HepG2 (cell line): Measurements from ENCODE around the gene TARBP2. TPM values are rescaled to one million over a fixed set of nuclear protein-coding genes. Genes with fewer than 3 reads are reported as not detected.
A peak's percentile ranks its signal among the peaks of the same experiment; 100 is the strongest.

ENCODE experiments used
- ATAC-seq: fragments of 200-7000 bp; cut with Tn5 transposase; 3 replicates; pipeline ENCODE4 v1.9.1; 2020; ENCODE audit warnings: mild to moderate bottlenecking, moderate library complexity
- BruUV-seq: library from RNA; stranded (reverse); fragments of 400-500 nt; replicated peaks from 2 replicates; lab custom pipeline; 2021; lab: Mats Ljungman, UMichigan
- CTCF ChIA-PET: fragments of 300-600 bp; formaldehyde crosslinking; extraction: SDS; loops from one replicate; lab custom pipeline; 2021; ENCODE audit warnings: low total read pairs, inconsistent platforms, low intra/inter-chr PET ratio; lab: Yijun Ruan, JAX
- POLR2A ChIA-PET: fragments of 350-600 bp; sonication (Branson Sonifier 250); formaldehyde crosslinking; loops from one replicate; lab custom pipeline; 2020; ENCODE audit warnings: antibody characterized with exemption, inconsistent platforms; lab: Yijun Ruan, JAX
- DNase-seq: peaks from one replicate; pipeline ENCODE4 v3.0.0-alpha.2; 2015; ENCODE audit warnings: low spot score
- FAIRE-seq: peaks from 3 replicates; lab custom pipeline; 2011; peaks lifted over from hg19 to GRCh38; lab: Jason Lieb, UNC
- H2AFZ ChIP-seq: one replicate; pipeline ENCODE4 v1.6.1; 2011; ENCODE audit warnings: low read length, inconsistent platforms
- H3K27ac ChIP-seq: fragments of 300-600 bp; 3 replicates; pipeline ENCODE4 v1.8.0; 2011; ENCODE audit warnings: mixed run types, mild to moderate bottlenecking, mixed read lengths, low read length, inconsistent platforms; ENCODE audit not compliant: insufficient read depth; ENCODE audit errors: extremely low read length
- H3K27me3 ChIP-seq, 2 experiments: fragments of 200-600 bp in 1 of 2; 2 replicates in 1 of 2; 3 replicates in 1 of 2; pipeline versions ENCODE4 v1.6.0 to v1.8.0; 2011; ENCODE audit warnings: low read length in 2 of 2, mild to moderate bottlenecking in 2 of 2, moderate library complexity in 2 of 2, inconsistent platforms in 1 of 2; ENCODE audit not compliant: insufficient read depth in 2 of 2, control insufficient read depth in 1 of 2
- H3K36me3 ChIP-seq, 2 experiments: fragments of 200-600 bp in 1 of 2; replicated peaks in 1 of 2; 2 replicates in 1 of 2; 3 replicates in 1 of 2; pipeline versions ENCODE4 v1.5.1 to v1.8.0; 2011; ENCODE audit warnings: low read length in 2 of 2, inconsistent platforms in 1 of 2; ENCODE audit not compliant: insufficient read depth in 2 of 2, control insufficient read depth in 1 of 2
- H3K4me1 ChIP-seq: 2 replicates; pipeline ENCODE4 v1.5.1; 2012; ENCODE audit warnings: low read length, inconsistent platforms; ENCODE audit not compliant: insufficient read depth
- H3K4me2 ChIP-seq: 2 replicates; pipeline ENCODE4 v1.6.0; 2011; ENCODE audit warnings: low read depth, low read length, inconsistent platforms
- H3K4me3 ChIP-seq, 3 experiments: fragments of 200-600 bp in 1 of 3; sonication (generic), shearing (Covaris generic) in 1 of 3; replicated peaks in 1 of 3; 2 replicates each; pipeline ENCODE4 v1.5.1; 2011 to 2016; ENCODE audit warnings: low read length in 3 of 3, inconsistent platforms in 2 of 3, low read depth in 2 of 3, mild to moderate bottlenecking in 2 of 3, control low read depth in 1 of 3, mixed read lengths in 1 of 3; ENCODE audit not compliant: insufficient read depth in 1 of 3
- H3K79me2 ChIP-seq: one replicate; pipeline ENCODE4 v1.6.1; 2011; ENCODE audit warnings: low read length, inconsistent platforms; ENCODE audit not compliant: insufficient read depth
- H3K9ac ChIP-seq: 2 replicates; pipeline ENCODE4 v1.6.0; 2011; ENCODE audit warnings: mild to moderate bottlenecking, low read depth, low read length, inconsistent platforms; ENCODE audit not compliant: insufficient read depth
- H3K9me3 ChIP-seq: 2 replicates; pipeline ENCODE4 v1.5.1; 2012; ENCODE audit warnings: mild to moderate bottlenecking, low read length
- H4K20me1 ChIP-seq: 2 replicates; pipeline ENCODE4 v1.6.0; 2011; ENCODE audit warnings: inconsistent platforms, mild to moderate bottlenecking, low read length, moderate library complexity; ENCODE audit not compliant: insufficient read depth
- ARID3A ChIP-seq: IDR thresholded peaks from 2 replicates; pipeline ENCODE4 v1.6.1; 2012; ENCODE audit warnings: low read depth, low read length, improper control_type of control experiment
- ETV6 ChIP-seq: sonication (generic); formaldehyde crosslinking; conservative IDR thresholded peaks from 2 replicates; pipeline ENCODE4 v1.4.0; 2020; ENCODE audit warnings: missing genetic modification reagents
- HCFC1 ChIP-seq: fragments of 150-350 bp; IDR thresholded peaks from 2 replicates; pipeline ENCODE4 v1.6.1; 2014; ENCODE audit warnings: low read depth, low read length
- IKZF1 ChIP-seq: fragments of 450-650 bp; IDR thresholded peaks from 2 replicates; pipeline ENCODE4 v1.7.1; 2016
- KDM3A ChIP-seq: IDR thresholded peaks from 2 replicates; pipeline ENCODE4 v1.6.1; 2018; ENCODE audit warnings: low read depth, missing compliant biosample characterization
- PCBP1 ChIP-seq: fragments of 200-400 bp; formaldehyde crosslinking; IDR thresholded peaks from 2 replicates; pipeline ENCODE4 v1.6.1; 2017; ENCODE audit warnings: mild to moderate bottlenecking, low read depth, low read length, borderline replicate concordance
- POLR2G ChIP-seq: fragments of 200-400 bp; formaldehyde crosslinking; IDR thresholded peaks from 2 replicates; pipeline ENCODE4 v1.6.1; 2018; ENCODE audit warnings: mild to moderate bottlenecking, low read depth, low read length, moderate library complexity
- RBM22 ChIP-seq: fragments of 200-400 bp; formaldehyde crosslinking; optimal IDR thresholded peaks from 2 replicates; pipeline ENCODE3; 2017; ENCODE audit warnings: mild to moderate bottlenecking, low read length, moderate library complexity
- REPIN1 ChIP-seq: sonication (generic); formaldehyde crosslinking; IDR thresholded peaks from 2 replicates; pipeline ENCODE4 v1.8.0; 2022; ENCODE audit warnings: missing genetic modification reagents, low read depth, mild to moderate bottlenecking, borderline replicate concordance
- SP1 ChIP-seq, 2 experiments: fragments of 450-650 bp in 1 of 2; sonication (generic) in 1 of 2; formaldehyde crosslinking in 1 of 2; IDR thresholded peaks; 2 replicates each; pipeline versions ENCODE4 v1.4.0 to v1.6.1; 2016 to 2020; ENCODE audit warnings: missing genetic modification reagents in 1 of 2
- ZBED4 ChIP-seq: sonication (generic); formaldehyde crosslinking; IDR thresholded peaks from 2 replicates; pipeline ENCODE4 v1.4.0; 2020; ENCODE audit warnings: missing genetic modification reagents, borderline replicate concordance
- ZC3H4 ChIP-seq: sonication (generic); formaldehyde crosslinking; IDR thresholded peaks from 2 replicates; pipeline ENCODE4 v1.4.0; 2020; ENCODE audit warnings: missing genetic modification reagents, borderline replicate concordance
- ZNF850 ChIP-seq: sonication (generic); formaldehyde crosslinking; conservative IDR thresholded peaks from 2 replicates; pipeline ENCODE4 v1.9.0; 2021; ENCODE audit warnings: mild to moderate bottlenecking, missing genetic modification reagents
- WGBS: methylation state at CpG from one replicate; pipeline ENCODE4 v1.1.6; 2017; ENCODE audit warnings: low lambda C conversion rate; 5-methylcytosine and 5-hydroxymethylcytosine counted together
- in situ Hi-C: cut with HindIII; loops from 2 replicates; pipeline ENCODE4 v1.10.0; 2017; ENCODE audit warnings: low pct_unique_long_range_greater_than_20kb; ENCODE audit not compliant: extremely low pct_ligation_motif_present
- intact Hi-C: fragments of 100-400 bp; cut with micrococcal nuclease; formaldehyde crosslinking; loops from one replicate; pipeline ENCODE4 v1.10.0; 2022; ENCODE audit not compliant: unreplicated experiment
- polyA plus RNA-seq, 8 experiments: library from polyadenylated mRNA; depleted of rRNA in 3 of 8; stranded (reverse) in 7 of 8; unstranded in 1 of 8; fragments of >200 nt; fragmentation: Illumina TruSeq in 4 of 8; extraction: Trizol in 4 of 8; gene quantifications; 2 replicates each; pipeline versions ENCODE4 v1.2.1 to v1.2.3, GENCODE V29; 2011 to 2016; ENCODE audit warnings: low read depth in 4 of 8, missing spikeins in 1 of 8, mixed read lengths in 1 of 8; ENCODE audit not compliant: insufficient read depth in 1 of 8
- total RNA-seq, 5 experiments: library from RNA; depleted of rRNA; stranded (reverse); fragments of >200 nt; fragmentation: Illumina TruSeq; extraction: Trizol; gene quantifications; 2 replicates each; pipeline ENCODE4 v1.2.3, GENCODE V29; 2016; ENCODE audit warnings: low read depth in 1 of 5
- TF ChIP-seq, protein P1 (sequence below): sonication (generic); formaldehyde crosslinking; IDR thresholded peaks from 2 replicates; pipeline ENCODE4 v1.8.0; 2022; ENCODE audit warnings: mild to moderate bottlenecking, missing genetic modification reagents, borderline replicate concordance
- TF ChIP-seq, protein P2 (sequence below): sonication (generic); formaldehyde crosslinking; IDR thresholded peaks from 2 replicates; pipeline ENCODE4 v1.5.1; 2020; ENCODE audit warnings: mild to moderate bottlenecking, missing genetic modification reagents, borderline replicate concordance

The TARBP2 gene
- total and polyA plus RNA-seq, 2 of the 13 experiments (the other 11 are each of a cell fraction or from before 2014, with no cell fraction given) = 47.0 to 55.5 TPM

GRCh38 chr12:53483225-53483978, 17.7 kb upstream of the TARBP2 start:
- H3K9me3 ChIP-seq = no peaks in the 10 kb centered on the region
- no peaks in the 10 kb centered on the region for H3K4me1 ChIP-seq
- WGBS = 82% methylated on average over 9 of the region's 9 CpGs
- no peak overlapping the region for H3K4me2 ChIP-seq
- peaks cover 10% of the 10 kb centered on the region for H4K20me1 ChIP-seq
- FAIRE-seq = no peak
- H3K4me3 ChIP-seq = no peak overlapping the region
- ChIA-PET POLR2A (interaction anchor here (0.6 to 4.2 kb wide), 7 partner anchors 9 to 42 kb away, joined by 3 to 58 read pairs (median 4); partner anchors contain the start of genes MAP3K12, PRR13 and TARBP2), CTCF (no interaction called here)
- no peaks in the 10 kb centered on the region for H3K27me3 ChIP-seq
- in situ Hi-C loops = no loop called here
- peaks cover 11 to 38% of the 10 kb centered on the region in 2 experiments for H3K36me3 ChIP-seq
- H3K9ac ChIP-seq = no peak overlapping the region
- no peak for DNase-seq
- no peaks in the 10 kb centered on the region for H3K79me2 ChIP-seq
- intact Hi-C loops = no loop called here
- H3K27ac ChIP-seq = no peak overlapping the region
- no peak overlapping the region for H2AFZ ChIP-seq
- BruUV-seq = no TSS peak
- peak; percentile 0 for ATAC-seq
- no peak for TF ChIP-seq IKZF1
- peak; percentile 52; the same call in 1 of the 2 replicates for TF ChIP-seq REPIN1 (CRISPR knock-in tag)
- TF ChIP-seq, protein P1, sequence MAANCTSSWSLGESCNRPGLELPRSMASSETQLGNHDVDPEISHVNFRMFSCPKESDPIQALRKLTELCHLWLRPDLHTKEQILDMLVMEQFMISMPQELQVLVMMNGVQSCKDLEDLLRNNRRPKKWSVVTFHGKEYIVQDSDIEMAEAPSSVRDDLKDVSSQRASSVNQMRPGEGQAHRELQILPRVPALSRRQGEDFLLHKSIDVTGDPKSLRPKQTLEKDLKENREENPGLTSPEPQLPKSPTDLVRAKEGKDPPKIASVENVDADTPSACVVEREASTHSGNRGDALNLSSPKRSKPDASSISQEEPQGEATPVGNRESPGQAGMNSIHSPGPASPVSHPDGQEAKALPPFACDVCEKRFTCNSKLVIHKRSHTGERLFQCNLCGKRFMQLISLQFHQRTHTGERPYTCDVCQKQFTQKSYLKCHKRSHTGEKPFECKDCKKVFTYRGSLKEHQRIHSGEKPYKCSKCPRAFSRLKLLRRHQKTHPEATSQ (CRISPR knock-in tag) = 0 out of 2 replicates have a peak, but pooled peaks have one; percentile 22
- no peak for TF ChIP-seq ZBED4 (CRISPR knock-in tag)
- no peak for TF ChIP-seq ARID3A
- TF ChIP-seq ZC3H4 (CRISPR knock-in tag) = peak; percentile 54; the same call in 1 of the 2 replicates
- TF ChIP-seq SP1 (IDR thresholded peaks at IDR 0.05) = no peak
- TF ChIP-seq SP1 (CRISPR knock-in tag; IDR thresholded peaks at IDR 0.05) = no peak
- TF ChIP-seq KDM3A = no peak
- TF ChIP-seq HCFC1 = no peak
- TF ChIP-seq RBM22 = peak; percentile 98
- no peak for TF ChIP-seq ZNF850
- TF ChIP-seq ETV6 (CRISPR knock-in tag) = no peak
- no peak for TF ChIP-seq PCBP1
- TF ChIP-seq POLR2G = peak; percentile 68
- TF ChIP-seq, protein P2, sequence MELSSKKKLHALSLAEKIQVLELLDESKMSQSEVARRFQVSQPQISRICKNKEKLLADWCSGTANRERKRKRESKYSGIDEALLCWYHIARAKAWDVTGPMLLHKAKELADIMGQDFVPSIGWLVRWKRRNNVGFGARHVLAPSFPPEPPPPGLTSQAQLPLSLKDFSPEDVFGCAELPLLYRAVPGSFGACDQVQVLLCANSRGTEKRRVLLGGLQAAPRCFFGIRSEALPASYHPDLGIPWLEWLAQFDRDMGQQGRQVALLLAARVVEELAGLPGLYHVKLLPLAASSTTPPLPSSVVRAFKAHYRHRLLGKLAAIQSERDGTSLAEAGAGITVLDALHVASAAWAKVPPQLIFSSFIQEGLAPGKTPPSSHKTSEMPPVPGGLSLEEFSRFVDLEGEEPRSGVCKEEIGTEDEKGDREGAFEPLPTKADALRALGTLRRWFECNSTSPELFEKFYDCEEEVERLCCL = no peak
